GM21526 (cell line): ENCODE results near the gene SNAP29.
"Not testable (repeated sequence)": the region's sequence is repeated elsewhere in the genome, so short reads cannot be mapped to it uniquely, and the experiment has no call there.

Experiments
- ATAC-seq: cut with Tn5 transposase; IDR thresholded peaks from one replicate; pipeline ENCODE4 v1.9.1; 2021; ENCODE audit warnings: moderate library complexity; ENCODE audit not compliant: unreplicated experiment, low FRiP score

Gene SNAP29

DNA sequence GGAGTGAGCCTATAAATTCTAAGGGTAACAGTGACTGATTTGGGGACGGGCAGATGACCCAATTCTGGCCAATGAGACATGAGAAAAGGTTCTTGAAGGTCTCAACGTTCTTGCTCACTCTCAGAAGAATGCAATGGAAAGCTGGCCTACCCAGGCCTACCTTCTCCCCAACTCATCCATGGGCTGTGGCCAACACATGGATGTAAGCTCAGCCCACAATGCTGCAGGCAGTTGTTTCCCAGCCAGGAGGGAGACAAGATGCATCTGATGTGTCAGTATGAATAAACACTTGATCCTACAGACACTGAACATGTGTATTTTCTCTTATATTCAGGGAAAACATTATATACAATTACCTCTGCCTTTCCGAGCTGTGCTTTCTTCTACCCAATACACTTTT is 24.6 kb upstream of the SNAP29 start:
- ATAC-seq, result no peak

DNA sequence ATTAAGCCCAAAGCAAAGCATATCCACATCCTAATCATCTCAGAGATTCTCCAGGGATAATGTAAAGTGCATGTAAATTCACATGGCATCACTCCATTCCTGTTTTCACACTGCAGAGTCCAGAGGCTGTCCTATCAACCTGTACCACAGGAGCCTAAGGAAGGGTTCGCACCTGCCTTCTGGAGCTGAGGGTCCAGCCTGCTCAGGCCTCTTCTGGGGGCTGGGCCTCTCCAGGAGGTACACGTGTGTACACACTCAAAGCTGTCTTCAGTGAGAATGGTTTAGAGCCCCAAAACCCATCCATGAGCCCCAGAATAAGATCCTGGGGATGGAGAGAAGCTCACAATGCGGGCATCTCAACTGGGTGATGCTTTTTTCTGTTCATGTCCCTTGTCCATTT is 24.1 kb upstream of the SNAP29 start:
- ATAC-seq, result no peak

DNA sequence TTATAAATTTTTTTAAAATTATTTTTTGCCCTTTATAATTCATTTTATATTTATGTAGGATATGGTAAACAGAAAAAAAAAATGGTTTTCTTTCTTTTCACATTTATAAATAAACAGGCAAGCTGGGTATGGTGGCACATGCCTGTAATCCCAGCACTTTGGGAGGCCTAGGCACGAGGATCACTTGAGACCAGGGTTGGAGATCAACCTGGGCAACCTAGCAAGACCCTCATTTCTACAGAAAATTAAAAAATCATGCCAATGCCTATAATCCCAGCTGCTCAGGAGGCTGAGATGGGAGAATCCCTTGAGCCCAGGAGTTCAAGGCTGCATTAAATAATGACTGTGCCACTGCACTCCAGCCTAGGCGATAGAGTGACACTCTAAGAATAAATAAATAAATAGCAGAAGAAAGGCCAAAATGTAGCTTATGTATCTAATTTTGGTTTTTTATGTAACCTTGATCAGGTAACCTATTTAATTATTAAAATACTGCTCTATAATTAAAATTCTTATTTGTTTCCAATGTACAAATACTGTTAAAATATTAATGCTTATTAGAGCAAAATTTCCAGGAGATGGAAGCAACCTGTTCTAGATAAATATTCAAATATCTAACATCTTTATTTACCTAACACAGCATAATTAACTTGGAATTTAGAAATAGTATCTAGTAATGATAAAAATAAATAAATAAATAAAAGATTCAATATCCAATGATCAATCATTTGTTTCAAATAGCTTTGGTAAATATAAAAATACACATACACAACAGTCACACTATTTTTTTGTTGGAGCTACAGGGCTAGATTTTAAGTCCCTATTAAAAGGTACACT is 21.6 kb upstream of the SNAP29 start:
- ATAC-seq, result no peak

DNA sequence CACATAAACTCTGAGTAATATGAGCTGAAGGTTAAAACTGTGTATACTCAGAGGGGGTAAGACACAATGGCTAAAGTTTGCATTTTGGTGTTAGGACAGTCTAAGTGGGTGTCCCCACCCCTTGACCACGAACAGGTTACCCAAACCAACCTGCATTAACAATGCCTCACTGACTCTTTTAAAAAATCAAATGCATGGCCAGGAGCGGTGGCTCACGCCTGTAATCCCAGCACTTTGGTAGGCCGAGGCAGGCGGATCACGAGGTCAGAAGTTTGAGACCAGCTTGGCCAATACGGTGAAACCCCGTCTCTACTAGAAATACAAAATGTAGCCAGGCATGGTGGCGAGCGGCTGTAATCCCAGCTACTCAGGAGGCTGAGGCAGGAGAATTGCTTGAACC is 19.5 kb upstream of the SNAP29 start:
- ATAC-seq, result not testable (repeated sequence)

DNA sequence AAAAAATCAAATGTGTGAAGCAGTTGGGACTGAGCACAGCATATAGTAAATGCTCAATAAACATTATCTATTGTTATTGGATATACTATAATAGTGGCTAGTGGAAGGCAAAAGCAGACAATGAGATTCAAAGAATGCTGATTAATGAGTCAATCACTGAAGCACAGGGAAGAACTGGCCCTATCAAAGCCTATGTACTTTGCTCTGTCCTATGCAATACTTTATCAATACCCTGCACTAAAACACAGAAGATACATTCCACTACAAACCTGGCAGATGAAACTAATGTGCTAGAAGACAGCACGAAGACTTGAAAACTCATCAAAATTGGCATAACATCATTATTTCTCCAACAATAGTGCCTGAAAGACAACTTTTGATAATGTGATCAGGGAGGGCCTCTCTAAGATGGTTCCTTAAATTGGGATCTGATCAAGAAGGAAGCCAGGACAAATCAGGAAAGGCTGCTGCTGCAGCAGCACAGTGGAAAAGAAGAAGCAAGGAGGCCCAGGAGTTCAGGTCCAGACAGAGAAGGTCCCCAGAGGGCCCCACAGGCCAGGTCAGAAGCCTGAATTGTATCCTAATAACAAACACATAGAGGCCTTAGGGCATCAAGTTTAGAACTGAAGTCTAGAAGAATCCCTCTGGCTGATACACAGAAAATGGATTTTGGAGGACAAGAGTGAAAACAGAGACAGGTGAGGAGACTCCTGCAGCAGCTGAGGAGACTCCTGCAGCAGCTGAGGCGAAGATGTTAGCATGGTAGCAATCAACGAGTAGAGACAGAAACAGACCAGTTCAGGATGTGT is 18.8 kb upstream of the SNAP29 start:
- ATAC-seq, result no peak

DNA sequence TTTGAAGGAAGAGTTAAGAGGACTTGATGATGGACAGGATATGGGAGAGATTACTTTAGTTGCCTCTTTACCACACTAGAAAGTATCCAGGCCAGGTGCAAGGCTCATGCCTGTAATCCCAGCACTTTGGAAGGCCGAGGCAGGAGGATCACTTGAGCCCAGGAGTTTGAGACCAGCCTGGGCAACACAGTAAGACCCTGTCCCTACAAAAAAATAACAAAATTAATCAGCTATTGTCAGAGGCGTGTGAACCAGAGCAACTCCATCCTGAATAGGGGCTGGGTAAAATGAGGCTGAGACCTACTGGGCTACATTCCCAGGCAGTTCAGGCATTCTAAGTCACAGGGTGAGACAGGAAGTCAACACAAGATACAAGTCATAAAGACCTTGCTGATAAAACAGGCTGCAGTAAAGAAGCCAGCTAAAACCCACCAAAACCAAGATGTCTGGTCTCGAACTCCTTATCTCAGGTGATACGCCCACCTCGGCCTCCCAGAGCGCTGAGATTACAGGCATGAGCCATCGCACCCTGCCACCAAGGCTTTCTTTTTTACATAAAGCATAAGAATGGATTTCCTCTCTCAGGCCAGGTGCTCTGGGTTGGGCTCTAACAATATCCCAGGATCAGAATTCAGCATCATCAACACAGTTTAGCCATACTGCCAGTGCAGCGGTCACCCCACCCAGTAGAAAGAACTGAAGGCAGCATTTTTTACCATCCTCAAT is 18.0 kb upstream of the SNAP29 start:
- no peak for ATAC-seq

DNA sequence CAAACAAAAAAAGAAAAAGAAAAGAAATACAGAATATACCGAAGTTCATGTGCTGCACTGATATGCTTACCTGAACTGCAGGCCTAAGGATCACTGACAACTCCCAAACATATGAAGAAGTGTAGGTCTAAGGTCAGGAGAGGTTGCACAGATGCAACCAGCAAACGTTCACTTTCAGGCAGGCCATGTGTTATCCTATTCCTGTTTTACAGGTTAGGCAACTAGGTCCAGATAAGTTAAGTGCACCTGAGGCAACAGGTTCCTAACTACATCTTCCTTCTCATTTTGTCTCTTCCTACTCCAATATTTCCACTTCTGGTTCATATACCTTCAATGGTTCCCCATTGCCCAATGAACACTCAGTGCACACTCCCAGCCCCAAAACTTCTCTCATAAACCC is 15.3 kb upstream of the SNAP29 start:
- ATAC-seq, result no peak

DNA sequence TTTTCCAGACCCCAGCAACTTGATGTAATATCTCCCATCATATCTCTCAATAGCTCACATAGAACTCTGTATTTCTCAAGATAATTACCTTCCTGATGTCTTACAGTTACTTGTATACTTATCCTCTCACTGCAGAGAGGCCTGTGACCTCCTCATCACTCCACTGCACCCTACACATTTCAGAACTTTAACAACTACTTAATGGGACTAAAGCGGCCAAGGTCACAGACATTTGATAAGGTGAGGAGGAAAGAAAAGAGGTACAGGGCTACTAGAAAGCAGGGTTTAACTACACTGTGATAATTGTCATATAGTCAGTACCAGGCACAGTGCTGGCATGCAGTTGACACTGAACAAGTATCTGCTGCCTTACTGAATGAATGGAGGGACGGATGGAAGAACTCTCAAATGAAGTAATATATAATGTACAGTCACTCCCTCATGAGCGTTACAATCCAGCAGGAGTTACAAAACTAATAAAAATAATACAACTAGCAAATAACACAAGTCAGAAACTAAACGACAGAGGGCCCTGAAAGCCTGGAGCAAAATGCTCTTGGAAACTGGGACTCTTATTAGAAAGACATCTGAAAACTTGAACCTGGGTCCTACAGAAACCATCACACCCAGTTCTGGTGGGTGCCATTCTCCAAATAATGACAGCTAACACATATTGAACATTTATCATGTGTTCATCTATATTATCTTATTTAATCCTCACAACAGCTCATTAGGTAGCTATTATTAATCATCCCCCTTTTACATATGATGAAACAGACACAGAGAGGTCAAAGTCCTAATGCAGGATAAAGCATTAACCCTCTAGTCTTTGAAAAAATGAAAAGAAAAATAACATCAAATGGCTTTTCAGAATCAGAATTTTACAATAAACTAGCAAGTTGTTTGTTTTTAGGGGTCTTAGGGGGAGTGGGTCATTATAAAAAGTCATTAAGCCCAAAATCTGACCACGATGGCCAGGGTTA is 14.5 kb upstream of the SNAP29 start:
- ATAC-seq, result no peak

DNA sequence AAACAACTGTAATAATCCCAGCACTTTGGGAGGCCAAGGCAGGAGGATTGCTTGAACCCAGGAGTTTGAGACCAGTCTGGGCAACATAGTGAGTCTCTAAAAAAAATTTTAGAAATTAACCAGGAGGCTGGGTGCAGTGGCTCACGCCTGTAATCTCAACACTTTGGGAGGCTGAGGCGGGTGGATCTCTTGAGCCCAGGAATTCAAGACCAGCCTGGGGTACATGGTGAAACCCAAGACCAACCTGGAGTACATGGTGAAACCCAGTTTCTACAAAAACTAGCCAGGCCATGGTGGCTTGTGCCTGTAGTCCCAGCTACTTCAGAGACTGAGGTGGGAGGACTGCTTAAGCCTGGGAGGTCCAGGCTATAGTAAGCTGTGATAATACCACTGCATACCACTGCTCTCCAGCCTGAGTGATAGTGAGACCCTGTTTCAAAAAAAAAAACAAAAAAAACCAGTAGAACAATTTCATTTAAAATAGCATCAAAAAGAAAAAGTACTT is 11.4 kb upstream of the SNAP29 start:
- ATAC-seq, result no peak

DNA sequence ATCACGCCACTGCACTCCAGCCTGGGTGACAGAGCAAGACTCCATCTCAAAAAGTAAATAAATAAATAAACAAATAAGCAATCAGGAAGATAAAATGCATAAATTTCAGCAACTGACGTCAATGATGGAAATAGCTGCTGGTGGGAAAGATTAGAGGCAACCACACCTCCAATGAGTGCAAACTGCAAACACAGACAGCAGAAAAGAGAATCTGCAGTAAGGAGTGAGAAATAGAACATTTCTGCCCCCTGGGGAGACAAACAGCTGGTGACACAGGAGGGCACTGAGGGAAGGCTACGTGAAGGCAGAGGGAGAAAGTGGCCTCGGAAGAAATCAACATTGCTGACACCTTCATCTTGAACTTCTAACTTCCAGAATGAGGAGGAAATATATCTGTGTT is 6.7 kb upstream of the SNAP29 start:
- ATAC-seq, result no peak

DNA sequence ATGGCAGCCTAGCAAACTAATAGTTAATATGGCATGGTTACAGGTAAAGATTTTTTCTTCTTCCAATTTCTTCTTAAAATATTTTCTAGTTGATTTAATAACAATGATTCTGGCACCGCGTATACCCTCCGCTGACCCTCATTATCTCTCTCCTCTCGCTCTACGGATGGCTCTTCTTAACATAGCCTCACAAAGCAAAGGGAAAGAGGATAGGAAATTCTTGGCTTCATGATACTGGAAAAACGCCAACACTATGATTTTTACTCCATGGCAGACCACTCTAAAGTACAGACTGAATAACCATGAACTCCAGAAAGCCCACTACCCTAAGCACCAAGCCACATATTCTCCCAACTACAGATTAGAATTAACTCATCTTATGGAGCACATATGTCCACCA is 6.3 kb upstream of the SNAP29 start:
- ATAC-seq, result no peak

DNA sequence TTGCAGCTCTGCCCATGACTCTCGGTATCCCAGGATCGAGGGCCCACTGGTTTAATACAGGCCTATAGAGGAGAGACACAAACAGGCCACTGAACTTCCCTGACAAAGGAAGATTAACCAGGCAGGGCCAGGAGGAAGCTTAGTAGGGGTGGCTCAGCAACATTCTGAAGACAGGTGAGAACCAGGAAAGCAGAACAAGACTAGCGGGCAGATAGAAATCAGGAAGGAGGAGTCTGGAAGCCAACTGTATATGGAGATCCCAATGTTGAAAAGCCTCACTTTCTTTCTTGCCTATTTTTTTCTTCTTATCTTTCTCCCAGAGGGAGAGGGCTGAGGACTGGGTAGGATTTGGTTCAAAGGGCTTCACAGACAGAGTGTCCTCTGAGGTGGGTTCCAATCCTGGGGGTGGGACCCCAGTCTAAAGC is 5.6 kb upstream of the SNAP29 start:
- ATAC-seq, result no peak

DNA sequence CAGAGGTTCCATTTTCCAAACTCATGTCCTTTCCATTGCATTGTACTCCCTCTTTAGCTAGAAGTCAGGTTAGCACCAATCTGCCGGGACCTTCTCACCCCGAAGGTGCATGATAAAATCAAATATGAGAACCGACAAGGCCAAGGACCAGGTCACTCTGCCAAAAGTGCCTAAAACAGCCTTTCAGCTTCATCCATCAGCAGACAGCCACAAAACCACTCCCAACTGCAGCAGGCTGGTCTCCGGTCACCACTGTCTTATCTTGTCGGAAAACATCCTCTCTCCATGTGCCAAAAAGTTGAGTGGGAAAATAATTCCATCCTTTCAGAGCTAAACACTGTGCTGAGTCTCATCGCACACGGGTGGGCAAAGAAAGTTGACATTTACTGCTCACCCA is 1.6 kb upstream of the SNAP29 start:
- ATAC-seq, result no peak

DNA sequence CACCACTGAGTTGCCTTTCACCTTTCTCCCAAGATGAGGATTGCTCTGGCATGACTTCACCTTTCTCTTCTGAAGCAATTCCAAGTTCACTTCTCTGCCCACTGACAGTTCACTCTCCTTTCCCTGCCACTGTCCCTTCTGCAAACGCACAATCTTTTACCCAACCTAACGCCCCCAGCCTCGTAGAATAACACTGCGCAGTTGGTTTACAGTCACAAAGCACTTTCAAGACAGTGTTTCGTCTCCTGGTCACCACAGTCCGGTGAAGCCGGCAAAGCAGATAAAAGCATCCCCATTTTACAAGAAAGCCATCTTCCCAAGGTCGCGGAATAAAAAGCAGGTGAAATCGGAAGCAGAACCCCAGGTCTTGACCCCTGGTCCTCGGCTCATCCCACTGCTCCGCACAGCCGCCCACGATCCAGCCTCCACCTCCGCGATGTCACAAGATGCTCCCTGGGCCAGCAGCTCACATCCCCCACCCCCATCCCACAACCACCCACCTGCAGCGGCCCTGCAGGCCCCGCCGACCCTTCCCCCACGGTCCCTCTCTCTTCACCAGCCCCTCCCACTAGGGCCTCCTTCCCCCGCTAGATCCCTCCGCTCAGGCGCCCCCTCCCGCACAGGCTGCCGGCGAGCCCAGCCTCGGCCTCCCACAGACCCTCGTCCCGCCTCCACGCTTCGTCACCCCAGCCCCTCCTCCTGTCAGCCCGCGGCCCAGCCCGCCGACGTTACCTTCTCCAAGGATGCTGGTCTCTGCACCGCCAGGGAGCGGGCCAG is 781 bp upstream of the SNAP29 start:
- peak; percentile 43 for ATAC-seq

DNA sequence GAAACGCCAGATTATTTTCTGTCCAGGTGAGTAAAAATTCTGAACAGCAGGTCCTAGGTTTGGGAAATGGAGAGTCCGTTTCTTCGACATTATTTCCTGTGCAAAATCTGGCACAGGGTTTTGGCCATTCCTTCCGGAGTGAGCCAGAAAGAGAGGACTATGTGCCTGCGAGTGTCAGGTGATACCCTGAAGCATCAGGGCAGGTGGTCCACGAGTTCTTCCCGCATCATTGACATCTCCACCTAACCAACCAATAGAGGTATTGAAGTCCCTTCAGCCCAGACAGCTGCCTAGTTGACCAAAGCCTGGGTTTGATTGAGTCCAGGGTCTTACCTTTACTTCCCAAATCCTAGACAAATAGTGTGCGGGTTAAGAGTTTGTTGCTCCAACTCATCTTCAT is 808 bp downstream of the SNAP29 start:
- no peak for ATAC-seq

DNA sequence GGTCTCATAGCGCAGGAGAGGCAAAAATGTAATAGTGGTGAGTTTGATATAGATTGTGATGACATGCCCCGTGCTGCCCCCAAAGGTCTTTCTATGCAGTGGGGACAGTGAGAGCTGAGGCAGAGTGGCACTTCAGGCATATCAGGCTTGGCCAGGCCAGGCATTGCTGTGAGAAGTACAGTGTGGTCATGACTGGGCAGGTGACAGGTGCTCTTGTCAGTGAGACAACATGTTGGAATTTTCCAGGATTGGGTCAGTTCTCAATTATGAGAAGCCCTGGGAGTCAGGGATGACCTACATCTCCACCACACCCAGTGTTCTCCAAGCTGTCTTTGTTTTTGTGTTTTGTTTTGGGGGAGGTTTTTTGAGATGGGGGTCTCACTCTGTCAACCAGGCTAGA is 3.7 kb downstream of the SNAP29 start:
- no peak for ATAC-seq

DNA sequence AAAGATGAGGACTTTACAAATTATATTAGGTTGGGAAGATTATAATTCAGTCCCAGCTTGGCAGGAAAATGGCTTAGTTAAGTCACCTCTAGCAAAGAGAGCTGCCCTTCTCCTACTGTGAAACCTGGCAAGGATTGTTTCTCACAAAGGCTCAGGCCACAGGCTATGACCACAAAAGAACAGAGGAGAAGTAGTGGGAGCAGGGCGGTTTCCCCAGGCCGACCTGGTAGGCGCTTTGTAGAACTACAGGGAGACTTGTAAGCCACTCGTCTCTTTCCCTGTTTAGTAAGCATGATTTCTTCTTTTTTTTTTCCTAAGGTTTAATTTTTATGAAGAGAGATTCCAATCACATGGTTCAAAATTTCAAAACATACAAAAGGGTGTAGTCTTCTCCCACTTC is 4.6 kb downstream of the SNAP29 start:
- no peak for ATAC-seq

DNA sequence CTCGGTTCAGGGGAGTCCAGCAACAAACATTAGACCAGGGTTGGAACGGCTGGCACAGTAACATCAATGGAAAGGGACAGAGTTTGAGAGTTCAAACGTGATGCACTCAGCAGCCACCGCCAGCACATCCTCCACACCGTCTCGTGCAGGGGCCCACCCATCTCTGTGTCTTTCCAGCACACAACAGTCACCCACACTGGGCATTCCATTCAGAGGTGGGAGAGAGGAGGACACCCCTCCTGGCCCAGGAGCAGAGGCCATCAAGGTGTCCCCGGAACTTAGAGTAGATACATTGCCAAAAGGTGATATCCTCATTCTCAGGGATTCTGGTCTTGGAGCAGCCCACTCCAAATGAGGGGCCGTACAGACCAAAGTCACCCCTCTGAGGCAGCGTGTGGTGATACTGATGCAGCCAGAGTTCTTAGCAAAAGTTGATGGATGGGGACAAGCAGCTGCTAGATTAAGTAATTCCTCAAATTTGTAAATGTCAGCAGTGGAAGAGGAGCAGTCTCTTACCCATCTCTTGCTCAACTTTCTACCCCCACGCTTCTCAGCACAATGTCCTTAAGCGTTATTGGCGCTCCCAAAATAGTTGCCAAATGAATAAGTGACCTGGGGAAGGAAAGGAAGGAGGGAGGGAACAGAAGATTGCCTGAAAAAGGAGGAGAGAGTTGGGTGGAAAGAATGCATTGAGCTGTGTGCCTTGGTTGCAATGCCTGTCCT is 5.5 kb downstream of the SNAP29 start:
- no peak for ATAC-seq

DNA sequence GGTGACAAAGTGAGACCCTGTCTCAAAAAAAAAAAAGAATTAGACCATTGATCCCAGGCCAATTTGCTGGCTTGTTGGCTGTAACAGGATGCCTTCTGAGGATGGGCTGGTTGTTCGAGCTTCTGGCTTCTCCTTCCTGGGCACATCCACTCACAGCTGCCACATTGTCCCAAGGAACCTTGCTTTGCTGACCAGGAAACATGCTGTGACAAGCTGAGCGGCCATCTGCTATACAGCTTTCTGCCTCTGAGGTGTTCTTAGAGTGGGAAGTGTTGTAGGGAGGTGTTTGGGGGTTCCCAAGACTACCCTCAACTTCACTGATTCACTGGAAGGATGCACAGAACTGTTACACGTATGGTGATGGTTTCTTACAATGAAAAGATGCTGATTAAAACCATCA is 6.5 kb downstream of the SNAP29 start:
- no peak for ATAC-seq
